NCI-H2171 treated with DMSO at 0.1 percent for 48 hours (cell line): ENCODE measurements around the gene DDX25.
A peak's percentile ranks its signal among the peaks of the same experiment; 100 is the strongest.
"Not testable (repeated sequence)": the region's sequence is repeated elsewhere in the genome, so short reads cannot be mapped to it uniquely, and the experiment has no call there.

Source experiments
- DNase-seq: peaks from one replicate; lab custom pipeline; 2025; lab: John Stamatoyannopoulos, UW

The DDX25 gene

DNA sequence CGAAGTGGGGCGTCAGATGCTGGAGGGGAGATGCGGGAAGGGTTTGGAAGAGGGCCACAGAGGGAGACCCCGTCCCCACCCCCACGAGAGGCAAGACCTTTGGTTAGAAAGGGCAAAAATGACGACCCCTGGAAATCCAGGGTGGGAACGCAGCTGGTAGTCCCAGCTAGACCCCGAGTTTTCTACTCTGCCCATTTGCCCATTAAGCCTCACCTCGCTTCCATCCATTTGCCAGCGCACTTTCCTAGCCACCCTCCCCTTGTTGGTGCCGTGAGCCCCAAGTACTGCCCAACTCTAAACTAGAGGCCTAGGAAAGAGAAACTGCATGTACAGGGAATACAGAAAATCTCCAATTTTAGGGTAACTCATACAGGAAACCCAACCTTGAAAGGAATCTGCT is 370 bp downstream of the DDX25 start:
- no peak for DNase-seq

- DNase-seq: no peak
These were observed 6.0 kb downstream of the DDX25 start for GRCh38 chr11:125910226-125910849.

GRCh38 chr11:125914601-125915000 is 10.3 kb downstream of the DDX25 start:
- DNase-seq: not testable (repeated sequence)

GRCh38 chr11:125916683-125917347 is 12.5 kb downstream of the DDX25 start:
- DNase-seq: no peak

DNA sequence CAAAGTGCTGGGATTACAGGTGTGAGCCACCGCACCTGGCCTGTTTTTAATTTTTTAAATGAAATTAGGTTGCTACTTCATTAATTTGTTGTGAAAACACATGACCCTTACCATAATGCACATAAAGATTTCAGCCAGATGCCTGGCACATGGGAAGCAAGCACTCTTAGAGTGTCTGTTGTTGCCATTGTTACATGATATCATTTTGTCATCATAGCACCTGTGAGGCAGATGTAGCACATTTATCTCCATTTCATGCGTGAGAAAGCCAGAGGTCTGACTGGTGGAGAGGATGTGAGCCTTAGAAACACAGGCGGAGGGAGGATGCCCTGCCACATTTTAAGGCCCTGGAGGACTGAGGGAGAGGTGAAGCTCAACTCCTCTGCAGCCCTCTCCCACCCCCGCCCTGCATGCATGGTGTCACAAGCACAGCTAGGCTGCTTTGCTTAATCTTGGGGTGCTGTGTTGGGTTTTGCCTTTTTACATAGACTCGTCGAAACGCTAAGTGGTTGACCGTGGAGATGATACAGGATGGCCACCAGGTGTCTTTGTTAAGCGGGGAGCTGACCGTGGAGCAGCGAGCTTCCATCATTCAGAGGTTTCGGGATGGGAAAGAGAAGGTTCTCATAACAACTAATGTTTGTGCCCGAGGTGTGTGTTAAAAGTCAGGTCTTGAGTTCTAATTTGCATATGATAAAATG is 14.0 kb downstream of the DDX25 start:
- DNase-seq: peak; percentile 24

- no peak for DNase-seq
These were observed 16.7 kb downstream of the DDX25 start for GRCh38 chr11:125921042-125921441.

GRCh38 chr11:125922156-125922555 is 17.8 kb downstream of the DDX25 start:
- no peak for DNase-seq

DNA sequence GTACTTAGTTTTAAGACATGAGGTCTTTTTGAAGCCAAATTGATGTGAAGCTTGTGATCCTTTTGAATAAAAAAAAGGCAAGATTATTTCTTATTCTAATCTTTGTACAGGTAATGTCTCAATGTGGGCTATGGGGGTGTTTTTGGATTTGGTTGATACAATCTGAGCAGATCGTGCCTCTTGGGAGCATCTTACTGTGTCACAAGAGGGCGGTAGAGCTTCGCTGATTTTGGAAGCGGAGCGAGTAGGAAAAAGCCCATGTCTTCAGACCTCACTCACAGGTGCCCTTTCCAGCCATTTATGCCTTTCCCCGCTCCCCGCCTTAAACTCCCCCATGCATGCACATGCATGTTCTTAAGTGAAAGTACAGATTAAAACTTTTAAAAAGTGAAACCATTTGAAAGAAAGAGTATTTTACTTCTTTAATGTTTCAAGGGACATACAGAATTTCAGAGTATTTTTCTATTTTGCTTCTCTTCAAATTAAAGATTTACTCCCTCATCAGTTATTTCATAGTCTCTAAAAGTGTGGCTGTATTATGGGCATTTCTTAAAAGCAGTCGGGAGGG is 18.8 kb downstream of the DDX25 start:
- DNase-seq: peak; percentile 55

DNA sequence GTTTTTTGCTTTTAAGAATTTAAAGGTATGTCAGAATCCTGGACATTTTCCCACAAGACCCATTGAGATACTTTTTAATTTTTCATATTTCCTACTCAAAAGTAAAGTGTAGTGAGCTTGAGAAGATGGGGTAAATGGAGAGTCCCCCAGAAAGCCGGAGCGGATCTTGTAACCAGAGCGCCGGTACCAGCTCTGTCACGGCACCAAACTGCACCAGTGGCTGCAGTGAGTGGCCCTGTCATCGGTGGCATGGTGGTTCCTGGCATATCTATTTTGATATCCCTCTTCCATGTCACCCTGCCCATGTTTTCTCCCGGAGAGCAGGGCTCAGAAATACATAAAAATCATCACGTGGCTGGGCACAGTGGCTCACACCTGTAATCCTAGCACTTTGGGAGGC is 19.3 kb downstream of the DDX25 start:
- DNase-seq: no peak

DNA sequence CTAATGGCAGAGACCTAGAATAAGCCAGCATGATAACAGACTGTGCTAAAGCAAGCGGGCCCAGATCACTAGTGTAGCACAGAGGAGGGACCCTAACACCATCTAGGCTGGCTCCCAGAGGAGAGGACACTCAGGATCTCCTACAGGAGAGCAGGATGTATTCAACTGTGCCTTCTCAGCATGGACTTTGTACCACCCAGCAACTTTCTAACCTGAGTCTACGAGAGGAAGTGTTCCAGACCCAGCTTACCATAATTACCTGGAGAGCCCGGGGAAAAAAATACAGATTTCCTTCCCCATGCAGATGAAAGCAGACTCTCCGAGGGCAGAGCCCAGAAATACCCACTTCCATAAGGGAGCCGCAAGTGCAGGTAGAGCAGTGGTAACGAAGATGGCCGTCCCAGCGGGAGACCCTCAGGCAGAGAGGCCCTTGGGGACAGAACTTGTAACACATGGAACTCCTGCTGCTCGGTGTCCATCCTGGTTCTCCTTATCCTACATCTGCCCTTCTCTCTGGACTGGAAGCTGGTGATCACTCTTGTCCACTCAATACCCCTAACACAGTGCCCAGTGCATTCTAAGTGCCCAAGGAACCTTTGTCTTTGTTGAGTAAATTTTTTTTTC is 20.2 kb downstream of the DDX25 start:
- DNase-seq: no peak

GRCh38 chr11:125925247-125925740 is 21.0 kb downstream of the DDX25 start:
- no peak for DNase-seq

- no peak for DNase-seq
These were observed 21.5 kb downstream of the DDX25 start for GRCh38 chr11:125925804-125926203.

DNA sequence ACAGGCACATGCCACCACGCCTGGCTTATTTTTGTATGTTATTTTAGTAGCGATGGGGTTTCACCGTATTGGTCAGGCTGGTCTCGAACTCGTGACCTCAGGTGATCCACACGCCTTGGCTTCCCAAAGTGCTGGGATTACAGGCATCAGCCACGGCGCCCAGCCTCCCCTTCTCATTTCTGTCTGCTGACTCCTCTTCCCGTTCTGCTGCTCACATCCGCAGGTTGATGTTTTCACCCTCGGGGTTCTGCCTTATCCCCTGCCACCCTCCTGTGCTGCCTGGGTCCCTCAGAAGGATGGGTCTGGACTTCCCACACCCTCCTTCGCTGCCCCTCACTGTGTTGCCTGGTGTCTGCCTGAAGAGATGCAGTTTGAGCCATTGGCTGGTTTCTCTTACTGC is 22.4 kb downstream of the DDX25 start:
- no peak for DNase-seq

DNA sequence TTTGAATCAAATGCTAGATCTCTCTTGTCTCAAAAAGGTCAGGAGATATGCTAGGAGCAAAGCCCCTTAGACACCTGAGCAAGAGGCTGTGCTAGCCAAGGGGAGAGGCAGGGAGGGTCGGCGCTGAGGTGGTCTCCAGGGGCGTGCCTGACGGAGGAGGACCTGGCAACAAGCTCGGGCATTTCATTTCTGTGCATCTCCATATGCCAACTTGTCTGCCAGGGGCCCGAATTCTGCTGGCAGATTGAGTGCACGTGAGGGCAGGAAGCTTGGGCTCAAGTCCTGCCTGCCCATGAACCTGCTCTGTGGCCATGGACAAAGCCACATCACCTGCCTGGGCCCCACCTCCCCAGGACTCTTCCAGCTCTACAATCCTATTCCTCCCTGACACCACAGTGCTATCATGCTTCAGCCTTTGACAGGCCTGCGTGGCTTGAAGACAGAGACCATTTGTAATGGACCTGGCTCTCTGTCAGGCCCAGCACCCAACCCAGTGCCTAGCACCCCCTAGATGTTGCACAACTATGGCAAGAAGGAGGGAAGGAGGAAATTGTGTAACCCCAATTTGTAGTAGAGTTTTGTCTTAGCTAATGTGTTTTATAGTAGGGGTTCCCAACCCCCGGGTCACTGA is 25.3 kb downstream of the DDX25 start:
- no peak for DNase-seq

GRCh38 chr11:125930076-125930450 is 25.8 kb downstream of the DDX25 start:
- no peak for DNase-seq

- no peak for DNase-seq
These were observed 26.8 kb downstream of the DDX25 start for GRCh38 chr11:125931116-125931515.

DNA sequence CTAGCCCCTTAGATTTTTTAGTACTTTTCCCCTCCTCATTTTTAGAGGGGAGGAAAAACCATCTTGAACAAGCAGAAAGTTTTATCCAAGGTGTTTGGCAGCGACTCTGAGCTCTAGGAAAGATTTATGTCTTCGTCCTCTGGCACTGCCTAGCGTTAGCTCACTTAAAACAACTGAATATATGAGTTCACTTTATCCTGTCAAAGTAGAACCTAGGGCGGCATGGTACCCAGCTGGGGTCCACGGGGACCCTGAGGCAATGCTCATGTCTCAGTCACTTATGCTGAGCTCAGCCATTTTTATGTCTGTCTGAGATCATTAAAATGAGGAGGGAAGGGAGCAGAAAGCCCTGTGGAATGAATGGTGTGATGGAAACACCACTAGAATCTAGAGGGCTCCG is 27.4 kb downstream of the DDX25 start:
- no peak for DNase-seq

DNA sequence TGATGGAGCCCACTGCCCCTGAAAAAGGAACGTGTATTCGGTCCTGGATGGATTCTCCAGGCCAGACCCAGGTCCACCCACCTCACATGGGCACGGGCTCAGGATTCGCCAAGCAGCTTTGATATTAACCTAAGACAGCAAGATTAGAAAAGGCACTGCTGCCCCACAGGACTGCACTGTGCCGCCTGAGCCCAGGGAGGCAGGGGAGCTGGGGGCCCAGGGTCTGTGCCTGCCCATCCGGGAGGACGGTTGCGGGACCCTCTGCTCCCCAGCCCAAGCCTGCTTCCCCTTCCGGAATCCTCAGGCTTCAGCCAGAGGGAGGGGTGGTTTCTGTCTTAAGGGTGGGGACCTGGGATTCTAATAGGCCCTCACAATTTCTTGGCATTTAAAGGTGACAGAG is 28.0 kb downstream of the DDX25 start:
- no peak for DNase-seq

GRCh38 chr11:125933030-125933813 is 28.9 kb downstream of the DDX25 start:
- no peak for DNase-seq

DNA sequence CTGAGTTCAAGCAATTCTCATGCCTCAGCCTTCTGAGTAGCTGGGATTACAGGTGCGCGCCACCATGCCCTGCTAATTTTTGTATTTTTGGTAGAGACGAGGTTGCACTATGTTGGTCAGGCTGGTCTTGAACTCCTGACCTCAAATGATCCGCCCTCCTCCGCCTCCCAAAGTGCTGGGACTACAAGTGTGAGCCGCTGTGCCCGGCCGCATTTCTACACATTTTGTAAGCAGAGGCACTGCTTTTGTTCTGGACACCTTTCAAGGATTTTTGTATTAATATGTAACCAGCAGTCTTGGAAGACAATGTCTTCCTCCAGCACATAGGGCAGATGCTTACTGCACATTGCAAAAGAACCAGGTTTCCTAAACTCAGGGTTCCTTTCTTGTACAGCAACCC is 30.2 kb downstream of the DDX25 start:
- no peak for DNase-seq

DNA sequence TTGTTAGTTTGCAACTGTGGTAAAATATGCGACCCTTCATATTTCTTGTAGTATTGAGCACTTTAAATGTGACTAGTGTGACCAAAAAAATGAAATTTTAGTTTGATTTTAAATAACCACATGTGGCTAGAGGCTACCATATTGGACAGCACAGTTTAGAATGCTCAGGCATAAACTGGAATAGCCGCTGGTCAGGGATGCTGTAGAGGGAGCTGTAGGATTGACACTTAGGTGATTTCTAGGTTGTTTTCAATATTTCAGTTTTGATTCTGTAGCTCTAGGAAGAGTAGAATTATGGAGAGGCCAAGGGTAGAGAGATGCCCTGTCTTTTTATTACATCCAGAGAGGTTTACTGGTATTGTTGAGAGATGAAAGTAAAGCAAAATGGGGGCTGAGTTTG is 30.7 kb downstream of the DDX25 start:
- DNase-seq: no peak
